ENCODE measurements around the gene ORC1. TPM values are rescaled to one million over a fixed set of nuclear protein-coding genes. Genes with fewer than 3 reads are reported as not detected.
A peak's percentile ranks its signal among the peaks of the same experiment; 100 is the strongest.
"Not testable (repeated sequence)": the region's sequence is repeated elsewhere in the genome, so short reads cannot be mapped to it uniquely, and the experiment has no call there.

The ORC1 gene
- total RNA-seq, 1 experiment from 2014 or later = 31.1 TPM

DNA sequence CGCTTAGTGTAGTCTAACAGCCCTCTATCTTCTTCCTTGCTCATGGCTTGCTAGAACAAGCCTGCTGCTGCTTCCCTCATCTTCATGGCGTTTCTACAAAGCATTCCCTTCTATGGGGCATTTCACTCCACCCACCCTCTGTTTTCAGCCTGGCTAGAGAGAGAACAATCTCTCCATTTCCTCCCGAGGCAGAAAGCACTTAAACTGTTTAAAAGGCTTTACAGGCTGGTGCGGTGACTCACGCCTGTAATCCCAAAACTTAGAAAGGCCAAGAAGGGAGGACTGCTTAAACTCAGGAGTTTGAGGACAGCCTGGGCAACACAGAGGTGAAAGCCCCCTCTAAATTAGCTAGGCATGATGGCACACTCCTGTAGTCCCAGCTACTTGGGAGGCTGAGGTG lies 17.8 kb downstream of the ORC1 start:
- DNase-seq (ENCODE audit: low spot score) = no peak

- DNase-seq (ENCODE audit: low spot score) = no peak
These were observed 18.8 kb downstream of the ORC1 start for GRCh38 chr1:52385376-52385775.

GRCh38 chr1:52369851-52370250 lies 34.4 kb downstream of the ORC1 start:
- DNase-seq (ENCODE audit: low spot score) = not testable (repeated sequence)

DNA sequence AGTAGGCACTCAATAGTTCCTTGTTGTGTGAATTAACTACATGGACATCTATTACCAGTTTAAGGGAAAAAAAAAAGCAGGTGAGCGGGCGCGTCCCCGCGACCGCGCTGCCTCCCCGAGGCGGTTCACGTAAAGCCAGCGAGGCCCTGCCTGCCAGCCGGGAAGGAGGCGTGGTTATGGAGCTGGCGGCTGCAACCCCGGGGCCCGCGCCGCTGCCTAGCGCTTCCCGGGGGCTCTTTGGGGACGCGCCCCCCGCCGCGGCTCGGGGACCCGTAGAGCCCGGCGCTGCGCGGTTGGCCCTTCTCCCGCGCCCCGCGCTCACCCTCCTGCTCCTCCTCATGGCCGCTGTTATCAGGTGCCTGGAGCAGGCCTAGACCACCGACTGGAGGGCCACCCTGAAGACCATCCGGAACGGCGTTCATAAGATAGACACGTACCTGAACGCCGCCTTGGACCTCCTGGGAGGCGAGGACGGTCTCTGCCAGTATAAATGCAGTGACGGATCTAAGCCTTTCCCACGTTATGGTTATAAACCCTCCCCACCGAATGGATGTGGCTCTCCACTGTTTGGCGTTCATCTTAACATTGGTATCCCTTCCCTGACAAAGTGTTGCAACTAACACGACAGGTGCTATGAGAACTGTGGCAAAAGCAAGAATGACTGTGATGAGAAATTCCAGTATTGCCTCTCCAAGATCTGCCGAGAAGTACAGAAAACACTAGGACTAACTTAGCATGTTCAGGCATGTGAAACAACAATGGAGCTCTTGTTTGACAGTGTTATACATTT lies 35.6 kb downstream of the ORC1 start:
- DNase-seq (ENCODE audit: low spot score) = no peak

DNA sequence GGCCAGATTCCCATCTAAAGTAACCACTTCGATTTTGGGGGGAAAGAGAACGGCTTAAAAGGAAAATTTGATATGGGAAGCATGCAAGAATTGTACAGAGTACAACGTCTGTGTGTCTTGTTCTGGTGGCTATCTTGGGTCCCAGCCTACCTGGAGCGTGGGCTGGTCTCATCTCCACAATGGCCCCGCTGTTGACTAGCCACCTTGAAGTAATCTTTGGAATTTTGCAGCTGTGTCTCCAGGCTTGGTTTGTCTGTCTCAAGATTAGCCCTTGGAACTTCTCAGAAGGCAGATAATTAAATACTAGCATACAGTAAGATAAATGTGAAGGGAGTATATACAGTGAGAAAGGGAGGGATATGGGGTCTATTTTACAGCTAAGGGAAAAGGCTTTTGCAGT lies 37.0 kb downstream of the ORC1 start:
- no peak for DNase-seq (ENCODE audit: low spot score)

DNA sequence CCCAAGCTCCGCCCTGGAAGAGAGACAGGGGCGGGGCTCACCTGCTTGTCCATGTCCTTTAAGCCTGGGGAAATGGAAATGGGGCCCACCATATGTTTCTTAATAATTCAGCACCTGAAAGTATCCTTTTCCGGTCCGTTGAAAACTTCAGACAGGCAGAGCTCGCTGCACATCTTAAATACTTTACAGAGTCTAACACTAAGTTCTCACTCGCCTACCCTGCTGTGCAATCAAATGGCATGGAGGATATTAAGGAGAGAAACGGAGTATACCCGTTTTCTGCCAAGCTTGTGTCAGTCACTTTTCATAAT lies 37.8 kb downstream of the ORC1 start:
- no peak for DNase-seq (ENCODE audit: low spot score)

- peak; percentile 99 for DNase-seq (ENCODE audit: low spot score)
These were observed 38.3 kb downstream of the ORC1 start, which contains the start of gene CC2D1B for GRCh38 chr1:52365746-52366516. Gene CC2D1B, minus strand, starts transcription at chr1:52366205. Its CDS starts 1,585 bp downstream, at chr1:52364620.

DNA sequence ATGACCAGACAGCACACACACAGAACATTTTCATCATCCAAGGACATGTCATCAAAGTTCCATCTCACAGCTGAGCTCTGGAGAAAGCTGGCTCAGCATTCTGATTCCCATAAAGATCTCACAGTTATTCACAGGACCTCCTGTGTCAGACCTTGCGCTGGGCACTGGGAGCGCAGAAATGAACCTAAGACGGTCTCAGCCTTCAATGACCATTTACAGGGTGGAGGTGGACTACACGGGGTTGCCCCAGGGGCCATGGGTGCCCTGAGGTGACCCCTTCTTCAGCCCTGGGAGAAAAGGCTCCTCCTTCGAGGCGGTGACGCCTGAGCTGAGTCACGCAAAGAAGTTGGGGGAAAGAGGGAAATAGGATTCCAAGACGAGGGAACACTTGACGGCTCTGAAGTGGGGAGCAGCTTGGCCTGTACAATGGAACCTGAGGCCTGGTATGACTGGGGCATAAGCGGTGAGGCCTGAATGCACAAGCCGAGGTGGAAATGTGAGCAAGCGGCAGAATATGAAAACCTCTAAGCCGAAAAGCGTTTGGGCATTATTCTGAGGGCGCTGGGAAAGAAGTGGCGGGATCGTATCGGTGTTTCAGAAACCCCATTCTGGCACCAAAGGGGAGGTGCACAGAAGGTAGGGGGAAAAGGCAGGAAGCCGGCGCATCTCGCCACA lies 39.0 kb downstream of the ORC1 start:
- peak; percentile 80 for DNase-seq (ENCODE audit: low spot score)

- DNase-seq (ENCODE audit: low spot score) = no peak
These were observed 39.9 kb downstream of the ORC1 start for GRCh38 chr1:52364235-52364839.

- DNase-seq (ENCODE audit: low spot score) = no peak
These were observed 43.6 kb downstream of the ORC1 start for GRCh38 chr1:52360595-52360968.

GRCh38 chr1:52359676-52360594 lies 44.3 kb downstream of the ORC1 start:
- no peak for DNase-seq (ENCODE audit: low spot score)

GRCh38 chr1:52358851-52359497 lies 45.2 kb downstream of the ORC1 start:
- DNase-seq (ENCODE audit: low spot score) = no peak

- DNase-seq (ENCODE audit: low spot score) = no peak
These were observed 46.8 kb downstream of the ORC1 start for GRCh38 chr1:52357397-52357796.

- DNase-seq (ENCODE audit: low spot score) = no peak
These were observed 47.3 kb downstream of the ORC1 start for GRCh38 chr1:52356818-52357355.

DNA sequence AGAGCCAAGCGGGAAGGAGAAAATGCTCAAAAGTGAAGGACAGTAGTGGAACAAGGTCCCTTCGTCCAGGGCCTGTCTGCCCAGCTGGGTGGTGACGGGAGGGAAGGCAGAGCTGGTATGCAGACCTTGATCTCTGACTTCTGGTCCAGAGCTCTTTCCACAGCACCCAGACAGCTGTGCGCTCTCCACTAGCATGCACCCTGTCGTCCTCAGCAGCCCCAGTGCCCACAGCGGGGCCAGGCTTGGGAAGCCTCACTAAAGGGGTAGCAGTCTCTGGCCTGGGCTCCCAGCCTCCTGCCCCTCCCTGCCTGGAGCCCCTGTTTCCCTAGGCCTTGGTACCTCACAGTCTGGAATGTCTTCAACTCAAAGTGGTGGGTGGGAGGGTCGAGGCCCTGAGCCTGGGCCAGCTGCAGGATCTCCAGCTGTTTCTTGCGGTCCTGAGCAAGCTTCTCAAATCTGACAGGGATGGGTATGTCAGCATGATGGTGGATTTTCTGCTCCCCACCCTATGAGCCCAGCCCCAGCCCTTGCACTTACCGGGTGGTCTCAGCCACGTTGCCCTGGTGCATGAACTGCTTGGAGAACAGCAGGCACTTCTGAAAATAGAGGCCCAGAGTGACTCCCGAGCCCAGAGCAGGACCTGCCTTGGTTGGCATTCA lies 48.2 kb downstream of the ORC1 start:
- DNase-seq (ENCODE audit: low spot score) = no peak

DNA sequence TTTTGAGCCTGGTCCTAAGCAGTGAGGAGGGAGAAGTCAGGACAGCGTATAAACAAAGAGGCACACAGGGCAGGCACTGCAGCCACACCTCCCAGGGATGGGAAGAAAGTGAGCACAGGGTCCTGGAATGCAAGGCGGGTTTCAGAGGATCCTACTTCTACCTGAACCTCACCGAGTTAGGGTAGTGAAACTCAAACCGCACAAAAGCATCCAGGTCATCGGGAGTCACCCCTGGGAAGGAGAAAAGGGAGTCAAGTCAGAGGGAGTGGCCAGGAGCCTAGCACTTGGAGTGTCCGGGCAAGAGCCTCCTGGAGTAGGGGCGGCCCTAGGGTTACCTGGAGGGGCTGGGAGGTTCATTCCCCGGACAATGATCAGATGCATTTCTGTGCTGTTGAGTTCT lies 48.8 kb downstream of the ORC1 start:
- no peak for DNase-seq (ENCODE audit: low spot score)

- no peak for DNase-seq (ENCODE audit: low spot score)
These were observed 51.5 kb downstream of the ORC1 start for GRCh38 chr1:52352690-52353089.

DNA sequence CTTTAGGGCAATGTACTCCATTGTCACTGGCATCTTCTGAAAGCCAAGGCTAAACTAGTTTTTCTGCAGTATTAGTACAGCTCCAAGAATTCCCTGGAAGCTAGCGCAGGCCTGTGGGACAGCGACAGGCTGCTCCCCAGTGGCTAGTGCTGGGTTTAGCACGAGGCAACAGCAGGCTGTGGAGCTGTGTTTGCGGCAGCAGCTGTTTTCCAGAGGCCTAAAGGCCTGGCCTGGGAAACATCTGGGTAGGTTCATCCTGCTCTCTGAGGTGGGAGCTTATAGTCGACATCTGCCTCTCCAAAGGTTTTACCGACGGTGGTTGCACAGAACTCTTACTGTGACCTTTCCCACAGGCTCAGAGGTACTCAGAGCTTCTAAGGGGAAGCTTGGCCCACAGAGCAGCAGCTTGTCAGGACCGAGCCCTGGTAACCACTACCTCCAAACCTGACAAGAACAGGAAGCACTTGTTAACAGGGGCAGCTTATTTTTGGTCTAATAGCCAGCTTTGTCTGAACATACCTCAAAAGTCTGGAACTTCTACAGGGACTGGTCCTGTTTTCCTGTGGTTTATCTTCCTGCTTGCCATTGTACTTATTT lies 55.4 kb downstream of the ORC1 start:
- no peak for DNase-seq (ENCODE audit: low spot score)

DNA sequence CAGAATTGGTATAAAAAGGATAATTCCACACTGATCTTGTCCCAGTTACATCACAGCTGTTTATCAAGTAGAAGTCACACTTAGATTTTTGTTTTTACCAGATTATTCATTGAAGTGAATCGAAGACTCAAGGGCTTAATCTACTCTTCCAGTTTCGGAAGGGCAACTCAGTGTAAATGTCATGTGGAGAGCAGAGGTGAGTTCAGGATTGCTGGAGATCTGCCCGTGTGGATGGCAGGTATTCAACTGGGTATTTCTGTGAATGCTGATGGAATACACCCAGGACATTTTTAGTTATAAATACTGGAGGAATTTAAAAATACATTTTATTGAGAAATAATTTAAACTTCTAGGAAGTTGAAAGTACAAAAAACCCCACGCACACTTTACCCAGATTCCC lies 57.6 kb downstream of the ORC1 start:
- no peak for DNase-seq (ENCODE audit: low spot score)
